GM23338 (cell line): ENCODE results near the gene ADRA1B. TPM values are rescaled to one million over a fixed set of nuclear protein-coding genes. Genes with fewer than 3 reads are reported as not detected.
A peak's percentile ranks its signal among the peaks of the same experiment; 100 is the strongest.
"Not testable (repeated sequence)": the region's sequence is repeated elsewhere in the genome, so short reads cannot be mapped to it uniquely, and the experiment has no call there.

Source experiments
- ATAC-seq: fragments of 200-7000 bp; cut with Tn5 transposase; 3 replicates; pipeline ENCODE4 v1.9.1; 2020
- DNase-seq: peaks from one replicate; pipeline ENCODE4 v3.0.0-alpha.2; 2015; ENCODE audit warnings: low spot score
- H2AFZ ChIP-seq: fragments of 200-600 bp; sonication (generic); 2 replicates; pipeline ENCODE4 v1.8.0; 2016; ENCODE audit warnings: antibody characterized with exemption, mild to moderate bottlenecking, moderate library complexity
- H3F3A ChIP-seq: fragments of 200-600 bp; sonication (generic); replicated peaks from 2 replicates; pipeline ENCODE4 v1.8.0; 2017; ENCODE audit warnings: antibody characterized with exemption, mixed run types, low read depth
- H3K27ac ChIP-seq: fragments of 200-600 bp; sonication (generic); 2 replicates; pipeline ENCODE4 v1.6.1; 2016; ENCODE audit warnings: low read depth
- H3K27me3 ChIP-seq: fragments of 200-600 bp; sonication (generic); 2 replicates; pipeline ENCODE4 v1.8.0; 2016; ENCODE audit warnings: mild to moderate bottlenecking, mixed run types, moderate library complexity; ENCODE audit not compliant: insufficient read depth
- H3K36me3 ChIP-seq: fragments of 200-600 bp; sonication (generic); 2 replicates; pipeline ENCODE4 v1.8.0; 2016; ENCODE audit warnings: mild to moderate bottlenecking; ENCODE audit not compliant: insufficient read depth
- H3K4me1 ChIP-seq: fragments of 200-600 bp; sonication (generic); 2 replicates; pipeline ENCODE4 v1.8.0; 2016; ENCODE audit warnings: mild to moderate bottlenecking, moderate library complexity; ENCODE audit not compliant: insufficient read depth
- H3K4me2 ChIP-seq: fragments of 200-600 bp; sonication (generic); 2 replicates; pipeline ENCODE4 v1.7.1; 2017; ENCODE audit warnings: mixed run types
- H3K4me3 ChIP-seq: fragments of 200-600 bp; sonication (generic); 2 replicates; pipeline ENCODE4 v1.6.1; 2016; ENCODE audit warnings: mixed run types
- H3K79me2 ChIP-seq: fragments of 200-600 bp; sonication (generic); replicated peaks from 2 replicates; pipeline ENCODE4 v1.8.0; 2017; ENCODE audit warnings: mild to moderate bottlenecking; ENCODE audit not compliant: insufficient read depth
- H3K9me2 ChIP-seq: fragments of 200-600 bp; sonication (generic); 2 replicates; pipeline ENCODE4 v1.8.0; 2017; ENCODE audit not compliant: insufficient read depth
- H4K20me1 ChIP-seq: fragments of 200-600 bp; sonication (generic); replicated peaks from 2 replicates; pipeline ENCODE4 v1.8.0; 2017; ENCODE audit warnings: mild to moderate bottlenecking; ENCODE audit not compliant: insufficient read depth
- H3K27ac Mint-ChIP-seq: 2 replicates; pipeline ENCODE4 v1.8.0; 2020; ENCODE audit warnings: inconsistent platforms, mild to moderate bottlenecking, moderate library complexity, mixed read lengths
- H3K27me3 Mint-ChIP-seq: 3 replicates; pipeline ENCODE4 v1.8.0; 2022; ENCODE audit warnings: low read depth, mild to moderate bottlenecking, moderate library complexity, mixed read lengths, inconsistent platforms; ENCODE audit not compliant: insufficient read depth, poor library complexity
- H3K36me3 Mint-ChIP-seq: 3 replicates; pipeline ENCODE4 v1.8.0; 2021; ENCODE audit warnings: low read depth, mild to moderate bottlenecking, inconsistent platforms, moderate library complexity, mixed read lengths
- H3K4me1 Mint-ChIP-seq: 3 replicates; pipeline ENCODE4 v1.8.0; 2020; ENCODE audit warnings: mild to moderate bottlenecking, inconsistent platforms, mixed read lengths
- H3K4me3 Mint-ChIP-seq: 3 replicates; pipeline ENCODE4 v1.8.0; 2021; ENCODE audit warnings: moderate library complexity, mild to moderate bottlenecking, inconsistent platforms, mixed read lengths
- H3K9me3 Mint-ChIP-seq: 3 replicates; pipeline ENCODE4 v1.8.0; 2020; ENCODE audit warnings: moderate library complexity, mild to moderate bottlenecking, inconsistent platforms, mixed read lengths
- CREB1 ChIP-seq: fragments of 250-450 bp; sonication (Bioruptor Pico); IDR thresholded peaks from 2 replicates; pipeline ENCODE4 v1.5.0; 2020; ENCODE audit warnings: low read depth, mild to moderate bottlenecking, moderate library complexity
- CTCF ChIP-seq, 2 experiments: fragments of 200-600 bp in 1 of 2; sonication (generic) in 1 of 2; conservative IDR thresholded peaks; 2 replicates each; pipeline versions ENCODE4 v1.5.1 to v1.6.1; 2016 to 2017; ENCODE audit warnings: antibody characterized with exemption in 2 of 2, low read depth in 2 of 2, mild to moderate bottlenecking in 2 of 2, moderate library complexity in 1 of 2
- ETS1 ChIP-seq: IDR thresholded peaks from 2 replicates; pipeline ENCODE4 v1.6.1; 2016; ENCODE audit warnings: antibody characterized with exemption
- JUNB ChIP-seq: IDR thresholded peaks from one replicate; pipeline ENCODE4 v1.6.1; 2016; ENCODE audit warnings: antibody characterized with exemption; ENCODE audit not compliant: unreplicated experiment
- NANOG ChIP-seq: IDR thresholded peaks from 2 replicates; pipeline ENCODE4 v1.6.1; 2016; ENCODE audit warnings: antibody characterized with exemption, borderline replicate concordance
- POLR2AphosphoS5 ChIP-seq: IDR thresholded peaks from 2 replicates; pipeline ENCODE4 v1.6.1; 2016; ENCODE audit warnings: antibody characterized with exemption, low read depth
- REST ChIP-seq: IDR thresholded peaks from one replicate; pipeline ENCODE4 v1.6.1; 2018; ENCODE audit warnings: antibody characterized with exemption; ENCODE audit not compliant: unreplicated experiment
- ZNF114 ChIP-seq: fragments of 250-450 bp; sonication (Bioruptor Pico); IDR thresholded peaks from 2 replicates; pipeline ENCODE4 v1.5.0; 2020; ENCODE audit warnings: mild to moderate bottlenecking, moderate library complexity
- ZNF331 ChIP-seq: fragments of 250-450 bp; sonication (Bioruptor Pico); IDR thresholded peaks from 2 replicates; pipeline ENCODE4 v1.5.0; 2020; ENCODE audit warnings: low read depth, mild to moderate bottlenecking, moderate library complexity
- polyA plus RNA-seq: library from polyadenylated mRNA; unstranded; fragments of >200 nt; fragmentation: Nextera tagmentation; extraction: Ambion mirVana; gene quantifications from 2 replicates; pipeline ENCODE4 v1.2.1, GENCODE V29; 2016
- total RNA-seq: library from RNA; depleted of rRNA; stranded (reverse); fragments of >200 nt; shearing (Covaris generic); gene quantifications from 2 replicates; pipeline ENCODE4 v1.2.3, GENCODE V29; 2014

Gene ADRA1B
- total and polyA plus RNA-seq, 2 experiments from 2014 or later, result not detected

- TF ChIP-seq REST (no peak), CREB1 (CRISPR knock-in tag) (no peak)
These were observed 47.7 kb downstream of the ADRA1B start (continued) for GRCh38 chr5:159963935-159964334.

GRCh38 chr5:159965031-159965837 is 49.0 kb downstream of the ADRA1B start:
- Mint-ChIP-seq H3K4me1 (no peaks in the 10 kb centered on the region), H3K27ac (no peak overlapping the region), H3K4me3 (no peak overlapping the region), H3K36me3 (no peaks in the 10 kb centered on the region), H3K9me3 (no peaks in the 10 kb centered on the region), H3K27me3 (no peaks in the 10 kb centered on the region)
- no peaks in the 10 kb centered on the region for H3K9me2 ChIP-seq
- ATAC-seq (peak; percentile 98), DNase-seq (peak; percentile 85)
- H2AFZ ChIP-seq, result peak overlapping the region; percentile 91
- no peaks in the 10 kb centered on the region for H4K20me1 ChIP-seq
- no peak overlapping the region for H3K4me2 ChIP-seq
- H3K27me3 ChIP-seq, result peaks cover 10% of the 10 kb centered on the region
- no peaks in the 10 kb centered on the region for H3K36me3 ChIP-seq
- H3K4me3 ChIP-seq, result no peak overlapping the region
- no peak overlapping the region for H3K27ac ChIP-seq
- no peaks in the 10 kb centered on the region for H3F3A ChIP-seq
- H3K79me2 ChIP-seq, result no peaks in the 10 kb centered on the region
- TF ChIP-seq ETS1, result no peak
- no peak for TF ChIP-seq JUNB
- peak; percentile 74 to 92 for TF ChIP-seq CTCF (conservative IDR thresholded peaks at IDR 0.05; ENCODE audit: low read depth in 2 of 2)
- TF ChIP-seq ZNF114 (CRISPR knock-in tag), result no peak
- TF ChIP-seq POLR2AphosphoS5, result no peak
- TF ChIP-seq NANOG, result no peak
- no peak for TF ChIP-seq CREB1 (CRISPR knock-in tag)
- no peak for TF ChIP-seq ZNF331 (CRISPR knock-in tag)
- H3K4me1 ChIP-seq, result no peaks in the 10 kb centered on the region

GRCh38 chr5:159965838-159966128 is 49.5 kb downstream of the ADRA1B start:
- not testable (repeated sequence) for H3K9me3 Mint-ChIP-seq, H3K36me3 Mint-ChIP-seq, H3K4me1 Mint-ChIP-seq, H3K27me3 Mint-ChIP-seq, H3K4me3 ChIP-seq, DNase-seq, H3F3A ChIP-seq, H3K4me1 ChIP-seq, H3K4me3 Mint-ChIP-seq, H3K27ac Mint-ChIP-seq, H3K4me2 ChIP-seq, H3K9me2 ChIP-seq, ATAC-seq, H3K79me2 ChIP-seq, H3K27ac ChIP-seq, H2AFZ ChIP-seq, H4K20me1 ChIP-seq, H3K36me3 ChIP-seq
- peaks cover 15% of the 10 kb centered on the region for H3K27me3 ChIP-seq
